ENCODE data around the gene ZNF799.
"Not testable (repeated sequence)": the region's sequence is repeated elsewhere in the genome, so short reads cannot be mapped to it uniquely, and the experiment has no call there.

Gene ZNF799

DNA sequence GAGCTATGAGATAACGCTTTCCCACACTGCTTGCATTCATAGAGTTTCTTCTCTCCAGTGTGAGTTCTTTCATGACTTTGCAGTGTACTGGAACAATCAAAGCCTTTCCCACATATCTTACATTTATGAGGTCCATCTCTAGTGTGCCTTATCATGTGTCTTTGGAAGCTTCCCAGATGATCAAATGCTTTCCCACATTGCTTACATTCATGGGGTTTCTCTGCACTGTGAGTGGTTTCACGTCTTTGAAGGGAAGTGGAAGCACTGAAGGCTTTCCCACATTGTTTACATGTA, 20.7 kb downstream of the ZNF799 start:
- Mint-ChIP-seq H3K9me3 (peaks cover 49% of the 10 kb centered on the region), H3K36me3 (ENCODE audit: low read depth) (peaks cover 39% of the 10 kb centered on the region), H3K27ac (no peak overlapping the region), H3K4me1 (no peaks in the 10 kb centered on the region), H3K27me3 (no peaks in the 10 kb centered on the region), H3K4me3 (no peak overlapping the region)
- DNase-seq: no peak
- no peak for ATAC-seq

DNA sequence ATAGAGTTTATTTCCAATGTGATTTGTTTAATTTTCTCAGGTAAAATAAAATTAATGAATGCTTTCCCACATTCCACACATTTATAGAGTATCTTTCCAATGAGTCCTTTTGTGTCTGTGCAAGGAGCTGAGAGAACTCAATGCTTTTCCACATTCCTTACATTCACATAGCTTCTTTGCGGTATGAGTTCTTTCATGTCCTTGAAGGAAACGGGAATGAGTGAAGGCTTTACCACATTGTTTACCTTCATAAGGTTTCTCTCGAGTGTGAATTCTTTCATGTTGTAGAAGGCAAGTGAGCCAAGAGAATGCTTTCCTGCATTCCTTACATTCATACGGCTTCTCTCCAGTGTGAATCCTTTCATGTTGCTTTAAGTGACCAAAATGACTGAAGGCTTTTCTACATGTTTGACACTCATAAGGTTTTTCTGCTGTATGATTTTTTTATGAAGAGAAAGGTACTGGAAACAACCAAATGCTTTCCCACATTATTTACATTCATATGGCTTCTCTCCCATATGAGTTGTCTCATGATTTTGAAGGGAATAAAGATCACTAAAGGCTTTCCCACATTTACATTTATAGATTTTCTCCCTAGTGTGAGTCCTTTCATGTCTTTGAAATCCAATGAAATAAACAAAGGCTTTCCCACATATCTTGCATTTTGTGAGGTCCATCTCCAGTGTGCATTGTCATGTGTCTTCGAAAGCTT, 21.2 kb downstream of the ZNF799 start:
- peaks cover 52% of the 10 kb centered on the region for H3K9me3 Mint-ChIP-seq
- peaks cover 39% of the 10 kb centered on the region for H3K36me3 Mint-ChIP-seq (ENCODE audit: low read depth)
- no peaks in the 10 kb centered on the region for H3K27me3 Mint-ChIP-seq
- no peak for ATAC-seq
- DNase-seq: no peak
- H3K4me1 Mint-ChIP-seq: no peaks in the 10 kb centered on the region
- no peak overlapping the region for H3K27ac Mint-ChIP-seq
- no peak overlapping the region for H3K4me3 Mint-ChIP-seq

DNA sequence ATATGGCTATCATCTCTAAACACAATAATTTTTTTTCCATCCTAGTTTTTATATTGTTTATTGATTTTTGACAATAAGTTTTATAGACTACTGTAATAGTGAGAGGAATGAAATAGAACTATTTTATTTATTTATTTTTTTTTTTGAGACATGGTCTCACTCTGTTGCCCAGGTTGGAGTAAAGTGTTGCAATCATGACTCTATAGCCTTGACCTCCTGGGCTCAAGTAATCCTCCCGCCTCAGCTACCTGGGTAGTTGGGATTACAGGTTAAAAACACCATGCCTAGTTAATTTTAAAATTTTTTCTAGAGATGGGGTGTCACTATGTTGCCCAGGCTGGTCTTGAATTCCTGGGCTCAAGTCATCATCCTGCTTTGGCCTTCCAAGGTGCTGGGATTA, 27.0 kb downstream of the ZNF799 start:
- Mint-ChIP-seq H3K27me3 (no peaks in the 10 kb centered on the region), H3K4me1 (no peaks in the 10 kb centered on the region), H3K4me3 (no peak overlapping the region), H3K9me3 (peaks cover 30% of the 10 kb centered on the region), H3K36me3 (ENCODE audit: low read depth) (peaks cover 14% of the 10 kb centered on the region), H3K27ac (no peak overlapping the region)
- ATAC-seq (no peak), DNase-seq (no peak)

DNA sequence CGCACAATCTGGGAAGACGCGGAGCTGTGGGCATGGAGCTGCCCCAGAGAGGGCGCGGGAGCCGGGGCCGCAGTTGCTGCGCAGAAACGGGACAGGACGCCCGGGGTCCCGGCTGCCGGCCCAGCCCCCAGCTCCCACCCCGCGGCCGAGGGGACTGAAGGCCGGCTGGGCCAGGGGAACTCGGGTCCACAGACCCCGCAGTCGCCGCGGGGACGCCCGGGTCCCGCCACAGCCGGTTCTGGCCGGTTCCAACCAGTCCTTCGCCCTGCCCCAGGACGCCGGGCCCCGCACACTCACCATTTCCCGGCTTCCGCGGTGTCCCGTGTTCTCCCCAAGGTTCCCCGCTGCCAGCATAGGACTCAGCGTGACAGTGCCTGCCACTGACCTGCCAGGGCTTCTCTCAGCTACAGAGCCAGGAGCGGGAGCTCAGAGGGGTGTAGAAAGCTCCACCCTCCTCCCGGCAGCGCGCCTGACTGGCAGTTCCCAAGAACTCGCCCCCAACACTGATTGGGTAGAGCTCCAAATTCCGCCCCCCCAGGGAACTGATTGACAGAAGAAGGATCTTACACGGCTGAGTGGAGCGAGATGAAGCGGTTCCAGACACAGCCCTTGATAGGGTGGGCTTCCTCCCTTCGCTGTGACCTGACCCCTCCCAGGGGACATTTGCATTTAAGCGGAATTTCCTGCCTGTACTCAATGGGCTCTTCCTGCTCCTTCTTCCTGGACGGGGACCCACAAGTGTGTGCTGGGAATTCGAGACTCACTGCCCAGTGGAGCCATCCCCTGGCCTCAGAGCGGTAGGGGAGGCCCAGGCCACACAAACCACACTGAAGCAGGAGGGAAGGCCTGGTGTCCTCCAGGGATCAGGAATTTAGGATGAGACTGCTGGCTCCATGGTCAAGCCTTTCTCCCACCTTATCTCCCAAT, 35.6 kb downstream of the ZNF799 start, which contains the start of gene ZNF442:
Gene ZNF442 (minus strand): TSS at position 448 of the 927 bp plus-strand sequence. CDS start 2,052 bp downstream, outside the sequence.
- Mint-ChIP-seq H3K4me1 (peaks cover 16% of the 10 kb centered on the region), H3K27me3 (no peaks in the 10 kb centered on the region), H3K9me3 (no peaks in the 10 kb centered on the region), H3K36me3 (ENCODE audit: low read depth) (peaks cover 6% of the 10 kb centered on the region), H3K27ac (peak within 1 kb of the TSS; percentile 67), H3K4me3 (peak within 1 kb of the TSS; percentile 92)
- DNase-seq (peak; percentile 89), ATAC-seq (peak; percentile 99)

DNA sequence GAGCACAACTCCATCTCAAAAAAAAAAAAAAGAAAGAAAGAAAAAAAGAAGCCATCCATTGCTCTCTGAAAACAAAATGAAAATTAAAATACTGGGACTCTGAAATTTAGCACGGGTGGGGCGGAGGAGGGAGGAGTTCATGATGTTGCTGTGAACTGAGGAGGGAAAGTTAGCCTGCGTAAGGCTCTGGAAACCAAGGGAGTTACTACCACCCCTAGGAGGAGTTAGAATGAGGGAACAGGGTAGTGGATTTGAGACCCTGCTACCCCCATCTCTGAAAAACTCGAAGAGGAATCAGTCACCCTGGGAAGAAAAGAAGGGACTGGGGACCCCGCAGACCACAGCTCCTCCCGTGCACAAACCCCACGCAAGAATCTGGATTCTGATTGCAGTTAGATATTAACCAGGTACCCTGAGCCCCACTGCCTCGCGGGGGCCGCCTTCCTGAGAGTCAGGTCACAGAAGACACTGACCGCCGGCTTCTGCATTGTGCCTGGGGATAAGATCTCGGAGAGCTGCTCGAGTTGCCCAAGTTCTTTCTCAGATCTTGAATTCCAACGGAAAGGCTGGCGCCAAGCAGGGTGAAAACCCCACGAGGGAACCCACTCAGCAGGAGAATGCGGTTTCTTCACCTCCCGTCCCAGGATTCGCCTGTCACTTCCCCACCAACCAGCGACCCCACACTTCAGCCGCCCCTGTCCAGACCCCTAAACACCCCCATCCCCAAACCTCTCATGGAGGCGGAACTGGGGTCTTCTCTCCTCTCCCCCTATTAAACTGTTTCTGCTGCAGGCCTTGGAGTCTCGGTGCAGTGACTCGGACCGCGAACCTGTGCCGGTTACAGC, 36.5 kb downstream of the ZNF799 start:
- peak overlapping the region; percentile 18 for H3K27ac Mint-ChIP-seq
- ATAC-seq: no peak
- no peaks in the 10 kb centered on the region for H3K9me3 Mint-ChIP-seq

DNA sequence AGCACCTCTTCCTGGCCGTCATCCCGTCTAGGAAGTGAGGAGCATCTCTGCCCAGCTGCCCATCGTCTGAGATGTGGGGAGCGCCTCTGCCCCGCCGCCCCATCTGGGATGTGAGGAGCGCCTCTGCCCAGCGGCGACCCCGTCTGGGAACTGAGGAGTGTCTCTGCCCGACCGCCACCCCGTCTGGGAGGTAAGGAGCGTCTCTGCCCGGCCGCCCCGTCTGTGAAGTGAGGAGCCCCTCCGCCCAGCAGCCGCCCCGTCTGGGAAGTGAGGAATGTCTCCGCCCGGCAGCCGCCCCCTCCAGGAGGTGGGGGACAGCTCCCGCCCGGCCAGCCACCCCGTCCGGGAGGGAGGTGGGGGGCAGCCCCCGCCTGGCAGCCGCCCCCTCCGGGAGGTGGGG, 38.8 kb downstream of the ZNF799 start:
- H3K27me3 Mint-ChIP-seq; H3K9me3 Mint-ChIP-seq; DNase-seq; H3K4me3 Mint-ChIP-seq; ATAC-seq; H3K36me3 Mint-ChIP-seq (ENCODE audit: low read depth); H3K27ac Mint-ChIP-seq: not testable (repeated sequence)
- H3K4me1 Mint-ChIP-seq: peaks cover 16% of the 10 kb centered on the region

More for the DNA sequence above, 36.5 kb downstream of the ZNF799 start:
- peak; percentile 18 for DNase-seq
- H3K4me3 Mint-ChIP-seq: peak overlapping the region; percentile 92
- H3K4me1 Mint-ChIP-seq: peaks cover 16% of the 10 kb centered on the region
- H3K36me3 Mint-ChIP-seq (ENCODE audit: low read depth): peaks cover 6% of the 10 kb centered on the region
- no peaks in the 10 kb centered on the region for H3K27me3 Mint-ChIP-seq

DNA sequence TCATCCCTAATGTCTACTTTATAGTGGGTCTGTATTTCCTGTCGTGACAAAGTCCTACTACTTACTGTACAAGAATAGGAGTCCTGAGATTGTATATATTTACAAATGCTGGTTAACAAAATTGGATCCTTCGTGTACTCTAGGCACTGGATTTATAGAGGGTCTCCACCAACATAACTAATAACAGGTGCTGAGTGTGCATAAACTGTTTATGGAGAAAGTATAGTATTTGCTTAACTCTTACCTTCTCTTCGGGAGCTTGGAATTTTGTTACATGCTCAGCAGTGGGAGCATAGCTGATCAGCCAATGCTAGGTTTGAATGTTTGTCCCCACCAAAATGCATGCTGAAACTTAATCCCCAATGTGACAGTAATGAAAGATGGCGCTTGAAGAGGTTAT, 47.7 kb downstream of the ZNF799 start:
- ATAC-seq (no peak), DNase-seq (no peak)
- H3K27ac Mint-ChIP-seq: no peak overlapping the region
- no peaks in the 10 kb centered on the region for H3K4me1 Mint-ChIP-seq
- H3K36me3 Mint-ChIP-seq (ENCODE audit: low read depth): peaks cover 50% of the 10 kb centered on the region
- peaks cover 57% of the 10 kb centered on the region for H3K9me3 Mint-ChIP-seq
- H3K27me3 Mint-ChIP-seq: no peaks in the 10 kb centered on the region
- H3K4me3 Mint-ChIP-seq: no peak overlapping the region

DNA sequence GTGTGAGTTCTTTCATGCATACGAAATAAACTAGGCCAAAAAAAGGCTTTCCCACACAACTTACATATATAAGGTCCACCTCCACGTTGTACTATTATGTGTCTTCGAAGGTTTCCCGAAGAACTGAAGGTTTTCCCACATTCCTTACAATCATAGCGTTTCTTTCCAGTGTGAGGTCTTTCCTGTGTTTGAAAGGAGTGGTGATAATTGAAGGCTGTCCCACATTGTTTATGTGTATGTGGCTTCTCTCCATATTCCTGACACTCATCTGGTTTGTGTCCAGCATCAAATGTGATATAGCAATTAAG, 50.2 kb downstream of the ZNF799 start:
- Mint-ChIP-seq H3K27ac (no peak overlapping the region), H3K9me3 (peaks cover 61% of the 10 kb centered on the region), H3K4me1 (no peaks in the 10 kb centered on the region)

DNA sequence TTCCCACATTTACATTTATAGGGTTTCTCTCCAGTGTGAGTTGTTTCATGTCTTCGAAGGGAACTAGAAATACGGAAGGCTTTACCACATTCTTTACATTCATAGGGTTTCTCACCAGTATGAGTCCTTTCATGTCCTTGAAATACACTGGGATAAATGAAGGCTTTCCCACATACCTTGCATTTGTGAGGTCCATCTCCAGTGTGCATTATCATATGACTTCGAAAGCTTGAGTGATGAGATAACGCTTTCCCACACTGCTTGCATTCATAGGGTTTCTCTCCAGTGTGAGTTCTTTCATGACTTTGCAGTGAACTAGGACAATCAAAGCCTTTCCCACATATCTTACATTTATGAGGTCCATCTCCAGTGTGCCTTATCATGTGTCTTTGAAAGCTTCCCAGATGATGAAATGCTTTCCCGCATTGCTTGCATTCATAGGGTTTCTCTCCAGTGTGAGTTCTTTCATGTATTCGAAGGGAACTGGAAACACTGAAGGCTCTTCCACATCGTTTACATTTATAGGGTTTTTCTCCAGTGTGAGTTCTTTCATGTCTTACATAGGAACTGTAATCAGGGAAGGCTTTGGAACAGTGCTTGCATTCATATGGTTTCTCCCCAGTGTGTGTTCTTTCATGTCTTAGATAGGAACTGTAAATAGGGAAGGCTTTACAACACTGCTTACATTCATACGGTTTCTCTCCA, 50.7 kb downstream of the ZNF799 start:
- H3K27me3 Mint-ChIP-seq: no peaks in the 10 kb centered on the region
- DNase-seq (no peak), ATAC-seq (no peak)
- H3K36me3 Mint-ChIP-seq (ENCODE audit: low read depth): peaks cover 49% of the 10 kb centered on the region
- peaks cover 64% of the 10 kb centered on the region for H3K9me3 Mint-ChIP-seq
- H3K4me3 Mint-ChIP-seq: no peak overlapping the region
- no peak overlapping the region for H3K27ac Mint-ChIP-seq
- no peaks in the 10 kb centered on the region for H3K4me1 Mint-ChIP-seq

More for the DNA sequence above, 50.2 kb downstream of the ZNF799 start:
- DNase-seq: no peak
- Mint-ChIP-seq H3K4me3 (no peak overlapping the region), H3K27me3 (no peaks in the 10 kb centered on the region), H3K36me3 (ENCODE audit: low read depth) (peaks cover 49% of the 10 kb centered on the region)
- ATAC-seq: no peak

DNA sequence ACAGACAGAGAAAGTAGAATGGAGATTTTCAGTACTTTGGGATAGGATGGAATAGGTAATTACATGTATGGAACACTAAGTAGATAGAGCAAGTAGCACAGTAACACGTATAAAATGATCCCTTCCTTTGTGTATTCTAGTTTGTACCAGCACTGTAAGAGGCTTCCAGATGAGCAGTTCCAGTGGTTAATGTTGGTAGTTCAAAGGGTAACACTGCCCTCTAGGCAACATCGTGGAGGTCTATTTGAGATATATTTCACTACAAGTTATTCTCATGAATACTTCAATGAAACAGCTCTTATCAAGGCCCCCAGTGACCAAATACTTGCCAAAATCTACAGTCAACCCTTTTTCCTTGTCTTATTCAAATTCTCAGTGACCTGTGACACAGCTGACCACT, 54.2 kb downstream of the ZNF799 start:
- DNase-seq (no peak), ATAC-seq (no peak)
- peaks cover 48% of the 10 kb centered on the region for H3K9me3 Mint-ChIP-seq
- no peaks in the 10 kb centered on the region for H3K27me3 Mint-ChIP-seq
- H3K36me3 Mint-ChIP-seq (ENCODE audit: low read depth): peaks cover 32% of the 10 kb centered on the region
- H3K27ac Mint-ChIP-seq: no peak overlapping the region
- H3K4me3 Mint-ChIP-seq: no peak overlapping the region
- H3K4me1 Mint-ChIP-seq: no peaks in the 10 kb centered on the region

DNA sequence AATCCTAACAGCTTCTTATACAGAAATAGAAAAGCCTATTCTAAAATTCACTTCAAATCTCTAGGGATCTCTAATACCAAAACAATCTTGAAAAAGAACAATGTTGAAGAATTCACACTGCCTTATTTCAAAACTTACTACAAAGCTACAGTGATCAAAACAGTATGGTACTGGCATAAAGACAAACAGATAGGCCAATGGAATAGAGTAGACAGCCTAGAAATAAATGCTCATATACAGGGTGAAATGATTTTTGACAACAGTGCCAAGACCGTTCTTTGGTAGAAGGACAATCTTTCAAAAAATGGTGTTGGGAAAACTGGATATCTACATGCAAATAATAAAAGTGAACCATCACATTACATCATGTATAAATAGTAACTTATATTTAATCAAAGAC, 55.9 kb downstream of the ZNF799 start:
- no peaks in the 10 kb centered on the region for H3K4me1 Mint-ChIP-seq
- no peak overlapping the region for H3K27ac Mint-ChIP-seq
- H3K9me3 Mint-ChIP-seq: peaks cover 43% of the 10 kb centered on the region
- no peak for DNase-seq
- ATAC-seq: no peak
- no peaks in the 10 kb centered on the region for H3K27me3 Mint-ChIP-seq
- H3K36me3 Mint-ChIP-seq (ENCODE audit: low read depth): peaks cover 15% of the 10 kb centered on the region
- H3K4me3 Mint-ChIP-seq: no peak overlapping the region
